ENCODE measurements around the gene FXYD6. TPM values are rescaled to one million over a fixed set of nuclear protein-coding genes. Genes with fewer than 3 reads are reported as not detected.

Gene FXYD6
- total RNA-seq, 1 donor from 2014 or later, result 57.1 TPM

GRCh38 chr11:117837070-117837776 is 39.2 kb downstream of the FXYD6 start:
- H3K4me1 Mint-ChIP-seq (ENCODE audit: low read depth, unreplicated experiment), result peaks cover 15% of the 10 kb centered on the region
- H3K9me3 Mint-ChIP-seq (ENCODE audit: unreplicated experiment), result no peaks in the 10 kb centered on the region
- H3K36me3 Mint-ChIP-seq (ENCODE audit: unreplicated experiment), result no peaks in the 10 kb centered on the region
- peak; percentile 38 for DNase-seq
- H3K4me3 Mint-ChIP-seq (ENCODE audit: unreplicated experiment), result peak overlapping the region; percentile 48
- no peak for TF ChIP-seq CTCF (IDR thresholded peaks at IDR 0.05; ENCODE audit: partially characterized antibody, unreplicated experiment)
- H3K27me3 Mint-ChIP-seq (ENCODE audit: unreplicated experiment), result peaks cover 4% of the 10 kb centered on the region
- H3K27ac Mint-ChIP-seq (ENCODE audit: unreplicated experiment), result no peak overlapping the region

- Mint-ChIP-seq H3K4me3 (ENCODE audit: unreplicated experiment) (no peak overlapping the region), H3K36me3 (ENCODE audit: unreplicated experiment) (no peaks in the 10 kb centered on the region)
Measured at GRCh38 chr11:117836077-117836960, 40.1 kb downstream of the FXYD6 start.

GRCh38 chr11:117835576-117835975 is 40.9 kb downstream of the FXYD6 start:
- TF ChIP-seq CTCF (IDR thresholded peaks at IDR 0.05; ENCODE audit: partially characterized antibody, unreplicated experiment), result no peak
- peaks cover 4% of the 10 kb centered on the region for H3K27me3 Mint-ChIP-seq (ENCODE audit: unreplicated experiment)
- H3K27ac Mint-ChIP-seq (ENCODE audit: unreplicated experiment), result no peak overlapping the region
- peaks cover 2% of the 10 kb centered on the region for H3K9me3 Mint-ChIP-seq (ENCODE audit: unreplicated experiment)
- no peaks in the 10 kb centered on the region for H3K36me3 Mint-ChIP-seq (ENCODE audit: unreplicated experiment)
- peaks cover 15% of the 10 kb centered on the region for H3K4me1 Mint-ChIP-seq (ENCODE audit: low read depth, unreplicated experiment)
- no peak for DNase-seq
- no peak overlapping the region for H3K4me3 Mint-ChIP-seq (ENCODE audit: unreplicated experiment)

More at GRCh38 chr11:117836077-117836960, 40.1 kb downstream of the FXYD6 start:
- H3K27me3 Mint-ChIP-seq (ENCODE audit: unreplicated experiment), result peaks cover 4% of the 10 kb centered on the region
- H3K4me1 Mint-ChIP-seq (ENCODE audit: low read depth, unreplicated experiment), result peaks cover 15% of the 10 kb centered on the region
- no peak for TF ChIP-seq CTCF (IDR thresholded peaks at IDR 0.05; ENCODE audit: partially characterized antibody, unreplicated experiment)
- peaks cover 1% of the 10 kb centered on the region for H3K9me3 Mint-ChIP-seq (ENCODE audit: unreplicated experiment)
- peak; percentile 10 for DNase-seq
- H3K27ac Mint-ChIP-seq (ENCODE audit: unreplicated experiment), result no peak overlapping the region

GRCh38 chr11:117834838-117835443 is 41.5 kb downstream of the FXYD6 start:
- no peak overlapping the region for H3K27ac Mint-ChIP-seq (ENCODE audit: unreplicated experiment)
- no peaks in the 10 kb centered on the region for H3K36me3 Mint-ChIP-seq (ENCODE audit: unreplicated experiment)
- H3K9me3 Mint-ChIP-seq (ENCODE audit: unreplicated experiment), result peaks cover 4% of the 10 kb centered on the region
- no peak for TF ChIP-seq CTCF (IDR thresholded peaks at IDR 0.05; ENCODE audit: partially characterized antibody, unreplicated experiment)
- H3K4me3 Mint-ChIP-seq (ENCODE audit: unreplicated experiment), result no peak overlapping the region
- peaks cover 4% of the 10 kb centered on the region for H3K27me3 Mint-ChIP-seq (ENCODE audit: unreplicated experiment)
- H3K4me1 Mint-ChIP-seq (ENCODE audit: low read depth, unreplicated experiment), result peaks cover 15% of the 10 kb centered on the region
- DNase-seq, result no peak

All from glutamatergic neuron (in vitro differentiated cells).